AG09309 (cell line): ENCODE data around the gene KDM4C.
"Not testable (repeated sequence)": the region's sequence is repeated elsewhere in the genome, so short reads cannot be mapped to it uniquely, and the experiment has no call there.

Experiments used
- DNase-seq: peaks from one replicate; pipeline ENCODE4 v3.0.0-alpha.2; 2010; ENCODE audit warnings: low read depth
- H3K4me3 ChIP-seq: 2 replicates; pipeline ENCODE4 v1.5.1; 2011; ENCODE audit warnings: mild to moderate bottlenecking, low read depth, low read length, moderate library complexity; ENCODE audit not compliant: control insufficient read depth
- CTCF ChIP-seq: IDR thresholded peaks from 2 replicates; pipeline ENCODE4 v1.5.1; 2011; ENCODE audit warnings: mild to moderate bottlenecking, low read depth, low read length, inconsistent platforms; ENCODE audit not compliant: insufficient read depth, control insufficient read depth; ENCODE audit errors: missing control alignments

The KDM4C gene

GRCh38 chr9:6805532-6805931 lies 47.8 kb downstream of the KDM4C start:
- no peak for DNase-seq
- TF ChIP-seq CTCF, result no peak

GRCh38 chr9:6806318-6806717 lies 48.5 kb downstream of the KDM4C start:
- DNase-seq, H3K4me3 ChIP-seq: not testable (repeated sequence)

More at GRCh38 chr9:6805532-6805931, 47.8 kb downstream of the KDM4C start:
- H3K4me3 ChIP-seq, result no peak overlapping the region

GRCh38 chr9:6807669-6808068 lies 49.9 kb downstream of the KDM4C start:
- DNase-seq, H3K4me3 ChIP-seq: not testable (repeated sequence)

- no peak for TF ChIP-seq CTCF
- DNase-seq, result no peak
- H3K4me3 ChIP-seq, result no peak overlapping the region
These were observed 53.7 kb downstream of the KDM4C start for GRCh38 chr9:6811436-6811835.

DNA sequence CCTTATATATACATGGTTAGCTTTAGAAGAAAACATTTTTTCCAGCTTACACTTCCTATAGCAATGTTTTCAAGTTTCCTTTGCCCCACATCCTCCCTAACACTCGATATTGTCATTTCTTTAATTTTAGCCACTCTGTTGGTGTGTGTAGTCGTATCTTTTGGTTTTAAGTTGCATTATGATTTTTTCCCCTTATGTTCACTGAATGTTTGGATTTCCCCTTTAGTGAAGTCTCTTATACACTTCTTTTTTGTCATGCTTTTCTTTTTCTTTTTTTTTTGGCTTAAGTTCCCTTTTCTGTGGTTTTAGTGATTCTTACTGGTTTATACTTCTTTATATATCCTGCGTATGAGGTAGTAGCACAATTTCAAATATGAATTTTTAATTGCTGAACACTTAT lies 58.8 kb downstream of the KDM4C start:
- TF ChIP-seq CTCF, result no peak
- DNase-seq, result no peak
- no peak overlapping the region for H3K4me3 ChIP-seq

DNA sequence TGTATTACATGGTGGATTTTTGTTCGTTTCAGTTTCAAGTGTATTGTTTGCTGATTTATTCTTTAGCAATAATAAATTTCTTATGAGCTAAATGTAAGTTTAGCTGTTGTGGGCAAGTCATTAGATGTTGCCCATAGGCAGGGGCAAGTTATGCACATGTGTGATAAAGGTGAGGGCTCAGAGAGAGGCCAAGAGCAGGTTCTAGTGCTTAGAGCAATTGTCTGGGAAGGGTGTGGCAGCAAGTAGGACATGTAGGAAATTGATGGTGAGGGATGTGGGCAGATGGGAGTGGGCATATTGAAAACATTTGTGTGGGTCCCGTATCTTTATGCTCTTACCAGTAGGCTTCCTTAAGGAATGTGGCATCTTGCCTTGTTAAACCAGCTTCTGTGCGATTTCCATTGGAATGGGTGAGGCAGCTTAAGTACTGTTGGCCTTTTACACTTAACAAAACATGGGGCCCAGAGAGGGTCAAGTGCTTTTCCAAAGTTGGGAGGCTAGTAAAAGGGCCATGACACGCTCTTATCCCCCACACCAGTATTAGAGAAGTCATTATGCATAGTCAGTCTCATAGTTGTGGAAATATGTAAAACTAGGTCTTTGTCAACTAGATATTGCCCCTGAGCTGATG lies 60.6 kb downstream of the KDM4C start:
- DNase-seq, result no peak
- TF ChIP-seq CTCF, result no peak

DNA sequence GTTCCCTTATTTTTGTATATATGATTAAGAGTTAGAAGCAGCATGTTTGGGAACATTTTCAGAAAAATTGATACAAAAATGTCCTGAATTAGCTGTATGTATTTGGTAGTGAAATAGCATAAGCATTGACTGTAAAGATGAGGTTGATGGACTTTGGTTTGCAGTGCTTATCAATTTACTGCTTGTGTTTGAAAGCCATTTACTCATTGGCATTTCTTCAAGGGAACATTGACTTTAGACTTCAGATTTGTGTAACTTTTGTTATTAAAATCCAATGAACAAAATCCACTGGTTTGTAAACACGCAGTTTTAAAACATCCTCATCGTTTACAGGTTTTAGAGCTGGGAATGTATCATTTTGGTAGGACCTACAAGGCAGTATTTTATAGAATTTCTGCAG lies 61.3 kb downstream of the KDM4C start:
- no peak for DNase-seq
- H3K4me3 ChIP-seq, result no peak overlapping the region

More for the DNA sequence above, 60.6 kb downstream of the KDM4C start:
- no peak overlapping the region for H3K4me3 ChIP-seq

More for the DNA sequence above, 61.3 kb downstream of the KDM4C start:
- TF ChIP-seq CTCF, result no peak
